Hepatocyte (in vitro differentiated cells): Measurements from ENCODE around the gene DHRS9.
"Not testable (repeated sequence)": the region's sequence is repeated elsewhere in the genome, so short reads cannot be mapped to it uniquely, and the experiment has no call there.

Experiments used
- EZH2 ChIP-seq: fragments of 200-600 bp; sonication (generic); IDR thresholded peaks from 2 replicates; pipeline ENCODE4 v1.6.1; 2016; ENCODE audit warnings: antibody characterized with exemption, mild to moderate bottlenecking, borderline replicate concordance
- EZH2phosphoT487 ChIP-seq: fragments of 200-600 bp; sonication (generic); IDR thresholded peaks from one replicate; pipeline ENCODE4 v1.6.1; 2018; ENCODE audit warnings: antibody characterized with exemption, mild to moderate bottlenecking, low read depth, moderate library complexity; ENCODE audit not compliant: unreplicated experiment, severe bottlenecking
- TF ChIP-seq, protein P1 (sequence below): fragments of 200-600 bp; sonication (generic); IDR thresholded peaks from 2 replicates; pipeline ENCODE4 v1.5.1; 2016; ENCODE audit warnings: antibody characterized with exemption, mild to moderate bottlenecking; ENCODE audit not compliant: poor library complexity

- not testable (repeated sequence) for TF ChIP-seq EZH2, EZH2phosphoT487
- TF ChIP-seq, protein P1, sequence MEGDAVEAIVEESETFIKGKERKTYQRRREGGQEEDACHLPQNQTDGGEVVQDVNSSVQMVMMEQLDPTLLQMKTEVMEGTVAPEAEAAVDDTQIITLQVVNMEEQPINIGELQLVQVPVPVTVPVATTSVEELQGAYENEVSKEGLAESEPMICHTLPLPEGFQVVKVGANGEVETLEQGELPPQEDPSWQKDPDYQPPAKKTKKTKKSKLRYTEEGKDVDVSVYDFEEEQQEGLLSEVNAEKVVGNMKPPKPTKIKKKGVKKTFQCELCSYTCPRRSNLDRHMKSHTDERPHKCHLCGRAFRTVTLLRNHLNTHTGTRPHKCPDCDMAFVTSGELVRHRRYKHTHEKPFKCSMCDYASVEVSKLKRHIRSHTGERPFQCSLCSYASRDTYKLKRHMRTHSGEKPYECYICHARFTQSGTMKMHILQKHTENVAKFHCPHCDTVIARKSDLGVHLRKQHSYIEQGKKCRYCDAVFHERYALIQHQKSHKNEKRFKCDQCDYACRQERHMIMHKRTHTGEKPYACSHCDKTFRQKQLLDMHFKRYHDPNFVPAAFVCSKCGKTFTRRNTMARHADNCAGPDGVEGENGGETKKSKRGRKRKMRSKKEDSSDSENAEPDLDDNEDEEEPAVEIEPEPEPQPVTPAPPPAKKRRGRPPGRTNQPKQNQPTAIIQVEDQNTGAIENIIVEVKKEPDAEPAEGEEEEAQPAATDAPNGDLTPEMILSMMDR, result not testable (repeated sequence)
These were observed 5.2 kb upstream of the DHRS9 start for GRCh38 chr2:169064199-169064598.
